HG02852 (cell line): ENCODE measurements around the gene PTS.
"Not testable (repeated sequence)": the region's sequence is repeated elsewhere in the genome, so short reads cannot be mapped to it uniquely, and the experiment has no call there.

Experiments used
- ATAC-seq: cut with Tn5 transposase; IDR thresholded peaks from one replicate; pipeline ENCODE4 v1.9.1; 2021; ENCODE audit warnings: mild to moderate bottlenecking, moderate library complexity; ENCODE audit not compliant: unreplicated experiment

Gene PTS

GRCh38 chr11:112226062-112226830, at the start of gene PTS:
TSS of gene PTS (plus strand) at chr11:112226428. CDS start at chr11:112226444, 16 bp downstream.
- ATAC-seq = peak; percentile 94

- no peak for ATAC-seq
Measured at GRCh38 chr11:112177589-112177988, 48.6 kb upstream of the PTS start.

- ATAC-seq = no peak
Measured at GRCh38 chr11:112178428-112178827, 47.8 kb upstream of the PTS start.

- ATAC-seq = no peak
Measured at GRCh38 chr11:112178936-112179335, 47.3 kb upstream of the PTS start.

GRCh38 chr11:112179601-112180000, 46.6 kb upstream of the PTS start:
- no peak for ATAC-seq

GRCh38 chr11:112182867-112183266, 43.4 kb upstream of the PTS start:
- ATAC-seq = no peak

GRCh38 chr11:112185883-112186282, 40.3 kb upstream of the PTS start:
- no peak for ATAC-seq

- no peak for ATAC-seq
Measured at GRCh38 chr11:112186304-112186703, 39.9 kb upstream of the PTS start.

GRCh38 chr11:112195113-112195512, 31.1 kb upstream of the PTS start:
- ATAC-seq = not testable (repeated sequence)

GRCh38 chr11:112195951-112196351, 30.3 kb upstream of the PTS start:
- no peak for ATAC-seq

- no peak for ATAC-seq
Measured at GRCh38 chr11:112196519-112197087, 29.6 kb upstream of the PTS start.

GRCh38 chr11:112199101-112199500, 27.1 kb upstream of the PTS start:
- ATAC-seq = not testable (repeated sequence)

GRCh38 chr11:112200252-112200651, 26.0 kb upstream of the PTS start:
- no peak for ATAC-seq

- ATAC-seq = no peak
Measured at GRCh38 chr11:112206071-112206470, 20.2 kb upstream of the PTS start.

GRCh38 chr11:112210890-112211289, 15.3 kb upstream of the PTS start:
- ATAC-seq = no peak

- ATAC-seq = no peak
Measured at GRCh38 chr11:112211536-112211935, 14.7 kb upstream of the PTS start.

GRCh38 chr11:112212290-112212689, 13.9 kb upstream of the PTS start:
- ATAC-seq = no peak

GRCh38 chr11:112212710-112213109, 13.5 kb upstream of the PTS start:
- ATAC-seq = no peak

- ATAC-seq = no peak
Measured at GRCh38 chr11:112213753-112214152, 12.5 kb upstream of the PTS start.

- no peak for ATAC-seq
Measured at GRCh38 chr11:112215621-112216020, 10.6 kb upstream of the PTS start.

GRCh38 chr11:112216561-112217105, 9.6 kb upstream of the PTS start:
- ATAC-seq = no peak

- ATAC-seq = peak; percentile 96
Measured at GRCh38 chr11:112219476-112220232, 6.6 kb upstream of the PTS start.
